HepG2 (cell line): ENCODE results near the gene IWS1. TPM values are rescaled to one million over a fixed set of nuclear protein-coding genes. Genes with fewer than 3 reads are reported as not detected.

Experiments
- ATM ChIP-seq: fragments of 450-650 bp; IDR thresholded peaks from 2 replicates; pipeline ENCODE4 v1.7.1; 2017; ENCODE audit warnings: mild to moderate bottlenecking, borderline replicate concordance
- CC2D1A ChIP-seq: sonication (generic); formaldehyde crosslinking; IDR thresholded peaks from 2 replicates; pipeline ENCODE4 v1.8.1; 2023; ENCODE audit warnings: mild to moderate bottlenecking, missing genetic modification reagents
- DZIP1 ChIP-seq: sonication (generic); formaldehyde crosslinking; IDR thresholded peaks from 2 replicates; pipeline ENCODE4 v1.5.0; 2020; ENCODE audit warnings: mild to moderate bottlenecking, missing genetic modification reagents
- GATA4 ChIP-seq: sonication (generic); IDR thresholded peaks from 2 replicates; pipeline ENCODE4 v1.6.1; 2016; ENCODE audit warnings: antibody characterized with exemption, low read depth, borderline replicate concordance
- GMEB2 ChIP-seq: IDR thresholded peaks from 2 replicates; pipeline ENCODE4 v1.6.1; 2016; ENCODE audit warnings: missing biosample characterization, missing genetic modification reagents, low read depth
- IKZF1 ChIP-seq: fragments of 450-650 bp; IDR thresholded peaks from 2 replicates; pipeline ENCODE4 v1.7.1; 2016
- IRF9 ChIP-seq: sonication (generic); formaldehyde crosslinking; IDR thresholded peaks from 2 replicates; pipeline ENCODE4 v1.8.0; 2022; ENCODE audit warnings: missing genetic modification reagents, mild to moderate bottlenecking, borderline replicate concordance
- IRX3 ChIP-seq: sonication (generic); formaldehyde crosslinking; IDR thresholded peaks from 2 replicates; pipeline ENCODE4 v1.8.1; 2023; ENCODE audit warnings: mild to moderate bottlenecking, low read depth, missing genetic modification reagents, borderline replicate concordance
- MAF1 ChIP-seq: sonication (generic); formaldehyde crosslinking; IDR thresholded peaks from 2 replicates; pipeline ENCODE4 v1.5.0; 2020; ENCODE audit warnings: missing genetic modification reagents, borderline replicate concordance
- MED13 ChIP-seq: sonication (generic); formaldehyde crosslinking; IDR thresholded peaks from 2 replicates; pipeline ENCODE4 v1.5.0; 2020; ENCODE audit warnings: missing genetic modification reagents
- PREB ChIP-seq: sonication (generic); formaldehyde crosslinking; IDR thresholded peaks from 2 replicates; pipeline ENCODE4 v1.4.0; 2020; ENCODE audit warnings: missing genetic modification reagents
- RFX1 ChIP-seq: fragments of 450-650 bp; IDR thresholded peaks from 2 replicates; pipeline ENCODE4 v1.6.1; 2017
- SIN3A ChIP-seq: IDR thresholded peaks from 2 replicates; pipeline ENCODE4 v1.6.1; 2011; ENCODE audit warnings: low read depth, mild to moderate bottlenecking, control low read depth, low read length, borderline replicate concordance
- STAG1 ChIP-seq: sonication (generic); formaldehyde crosslinking; IDR thresholded peaks from 2 replicates; pipeline ENCODE4 v1.4.0; 2020; ENCODE audit warnings: missing genetic modification reagents
- SYNCRIP ChIP-seq: fragments of 200-400 bp; formaldehyde crosslinking; IDR thresholded peaks from 2 replicates; pipeline ENCODE4 v1.6.1; 2018; ENCODE audit warnings: mild to moderate bottlenecking, low read depth, low read length; ENCODE audit not compliant: insufficient read depth
- ZBTB46 ChIP-seq: sonication (generic); formaldehyde crosslinking; IDR thresholded peaks from 2 replicates; pipeline ENCODE4 v1.4.0; 2020; ENCODE audit warnings: mild to moderate bottlenecking, missing genetic modification reagents, borderline replicate concordance
- ZNF232 ChIP-seq: sonication (generic); formaldehyde crosslinking; IDR thresholded peaks from 2 replicates; pipeline ENCODE4 v1.4.0; 2020; ENCODE audit warnings: missing genetic modification reagents, borderline replicate concordance
- ZNF24 ChIP-seq: fragments of 450-650 bp; IDR thresholded peaks from 2 replicates; pipeline ENCODE4 v1.6.1; 2017; ENCODE audit warnings: antibody characterized with exemption, mild to moderate bottlenecking
- ZNF629 ChIP-seq: sonication (generic); formaldehyde crosslinking; conservative IDR thresholded peaks from 2 replicates; pipeline ENCODE4 v1.5.0; 2020; ENCODE audit warnings: missing genetic modification reagents
- ZNF660 ChIP-seq: sonication (generic); formaldehyde crosslinking; IDR thresholded peaks from 2 replicates; pipeline ENCODE4 v1.5.1; 2020; ENCODE audit warnings: mild to moderate bottlenecking, low read depth, missing genetic modification reagents, borderline replicate concordance
- ZSCAN21 ChIP-seq: sonication (generic); formaldehyde crosslinking; IDR thresholded peaks from 2 replicates; pipeline ENCODE4 v1.8.0; 2022; ENCODE audit warnings: mild to moderate bottlenecking, missing genetic modification reagents, moderate library complexity, borderline replicate concordance
- polyA plus RNA-seq, 8 experiments: library from polyadenylated mRNA; depleted of rRNA in 3 of 8; stranded (reverse) in 7 of 8; unstranded in 1 of 8; fragments of >200 nt; fragmentation: Illumina TruSeq in 4 of 8; extraction: Trizol in 4 of 8; gene quantifications; 2 replicates each; pipeline versions ENCODE4 v1.2.1 to v1.2.3, GENCODE V29; 2011 to 2016; ENCODE audit warnings: low read depth in 4 of 8, missing spikeins in 1 of 8, mixed read lengths in 1 of 8; ENCODE audit not compliant: insufficient read depth in 1 of 8
- total RNA-seq, 5 experiments: library from RNA; depleted of rRNA; stranded (reverse); fragments of >200 nt; fragmentation: Illumina TruSeq; extraction: Trizol; gene quantifications; 2 replicates each; pipeline ENCODE4 v1.2.3, GENCODE V29; 2016; ENCODE audit warnings: low read depth in 1 of 5

IWS1 gene
- total and polyA plus RNA-seq, 2 of the 13 experiments (the other 11 are each of a cell fraction or from before 2014, with no cell fraction given) = 28.9 to 62.3 TPM

GRCh38 chr2:127453392-127454171 lies 72.7 kb downstream of the IWS1 start (continued):
- 0 out of 2 replicates have a peak, but pooled peaks have one; percentile 76 for TF ChIP-seq ZBTB46 (CRISPR knock-in tag)
- no peak for TF ChIP-seq IKZF1
- TF ChIP-seq ZNF660 (CRISPR knock-in tag) = no peak
- TF ChIP-seq ZNF232 (CRISPR knock-in tag) = no peak
- 0 out of 2 replicates have a peak, but pooled peaks have one; percentile 4 for TF ChIP-seq ZNF629 (CRISPR knock-in tag)
- no peak for TF ChIP-seq MAF1 (CRISPR knock-in tag)
- TF ChIP-seq GATA4 = no peak
- no peak for TF ChIP-seq IRX3 (CRISPR knock-in tag)
- no peak for TF ChIP-seq RFX1
- TF ChIP-seq PREB (CRISPR knock-in tag) = no peak
- TF ChIP-seq SIN3A = no peak; the same call in 1 of the 2 replicates
- TF ChIP-seq ZSCAN21 (CRISPR knock-in tag) = 0 out of 2 replicates have a peak, but pooled peaks have one; percentile 45
- TF ChIP-seq IRF9 = peak; percentile 58; the same call in 1 of the 2 replicates
- TF ChIP-seq ATM = no peak
- peak; percentile 93 for TF ChIP-seq STAG1 (CRISPR knock-in tag)
- no peak for TF ChIP-seq SYNCRIP
- 0 out of 2 replicates have a peak, but pooled peaks have one; percentile 38 for TF ChIP-seq DZIP1 (CRISPR knock-in tag)
- no peak for TF ChIP-seq ZNF24
- TF ChIP-seq GMEB2 (CRISPR knock-in tag) = no peak
- no peak for TF ChIP-seq MED13 (CRISPR knock-in tag)
- no peak for TF ChIP-seq CC2D1A
